ENCODE results near the gene MS4A8.

GRCh38 chr11:60734279-60734678, 34.9 kb downstream of the MS4A8 start:
- TF ChIP-seq POLR2AphosphoS5 (IDR thresholded peaks at IDR 0.05), result no peak
- no peak for TF ChIP-seq CTCF (IDR thresholded peaks at IDR 0.05)
- TF ChIP-seq EP300 (IDR thresholded peaks at IDR 0.05), result no peak
- TF ChIP-seq POLR2A (IDR thresholded peaks at IDR 0.05; ENCODE audit: low read depth), result no peak

Data from esophagus muscularis mucosa (tissue), 4 donors.